NCI-H510A (cell line): ENCODE measurements around the gene LOXL1.

Experiments used
- DNase-seq: peaks from one replicate; lab custom pipeline; 2025; lab: John Stamatoyannopoulos, UW

The LOXL1 gene

GRCh38 chr15:73939138-73939537 is 12.9 kb downstream of the LOXL1 start:
- DNase-seq = no peak

DNA sequence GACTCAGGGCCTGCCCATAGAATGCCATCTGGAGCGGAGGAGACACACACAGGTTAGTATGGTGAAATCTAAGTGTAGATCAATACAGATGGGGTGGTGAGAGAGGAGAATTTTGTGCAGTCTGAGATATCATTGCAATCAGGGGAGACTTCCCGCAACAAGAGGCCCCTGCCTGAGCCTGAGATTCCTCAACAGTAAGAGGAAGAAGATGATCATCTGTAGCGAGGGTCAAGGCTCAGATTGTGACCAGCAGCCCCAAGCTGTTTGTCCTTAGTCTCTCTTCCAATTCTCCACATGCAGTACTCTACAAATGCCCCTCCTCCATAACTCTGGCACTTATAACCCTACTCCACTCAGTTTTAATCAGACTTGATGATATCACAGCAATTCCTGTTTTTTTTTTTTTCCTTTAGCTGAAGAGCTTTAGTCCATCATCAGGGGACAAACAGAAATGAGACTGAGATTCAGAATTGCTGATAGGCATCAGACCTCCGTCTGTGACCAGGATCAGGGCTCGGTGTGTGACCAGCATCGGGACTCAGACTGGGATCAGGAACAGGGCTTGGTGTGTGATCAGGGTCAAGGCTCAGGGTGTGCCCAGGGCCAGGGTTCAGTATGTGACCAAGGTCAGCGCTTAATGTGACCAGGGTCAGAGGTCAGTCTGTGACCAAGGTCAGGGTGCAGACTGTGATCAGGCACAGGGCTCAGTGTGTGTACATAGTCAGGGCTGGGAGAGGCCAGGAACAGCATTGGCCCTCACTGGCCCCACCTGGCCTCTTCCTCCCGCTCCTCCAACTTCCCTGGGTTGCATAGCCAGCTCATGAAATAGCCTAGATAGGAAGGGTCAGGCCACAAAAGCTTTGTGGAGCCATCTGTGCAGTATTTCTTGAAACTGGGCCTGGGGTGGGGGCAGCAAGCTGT is 14.1 kb downstream of the LOXL1 start:
- no peak for DNase-seq

DNA sequence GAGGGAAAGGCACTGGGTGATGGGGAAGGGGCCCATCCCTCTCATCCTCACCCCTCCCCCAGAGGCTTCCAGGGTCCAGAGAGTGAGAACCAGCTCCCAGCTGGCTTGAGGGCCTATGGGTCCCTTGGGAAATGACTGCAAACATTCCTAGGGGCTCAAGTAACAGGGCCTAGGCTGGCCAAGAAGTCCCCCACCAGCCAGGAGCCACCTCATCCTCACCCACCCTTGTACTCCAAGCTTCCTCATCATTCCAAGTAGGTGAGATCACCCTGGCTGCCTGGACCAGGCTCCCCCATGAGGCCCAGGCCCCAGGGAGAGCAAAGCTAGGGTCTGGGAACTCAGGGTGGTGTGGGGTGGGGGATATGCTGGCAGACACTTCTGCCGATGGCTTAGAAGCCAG is 14.8 kb downstream of the LOXL1 start:
- no peak for DNase-seq

DNA sequence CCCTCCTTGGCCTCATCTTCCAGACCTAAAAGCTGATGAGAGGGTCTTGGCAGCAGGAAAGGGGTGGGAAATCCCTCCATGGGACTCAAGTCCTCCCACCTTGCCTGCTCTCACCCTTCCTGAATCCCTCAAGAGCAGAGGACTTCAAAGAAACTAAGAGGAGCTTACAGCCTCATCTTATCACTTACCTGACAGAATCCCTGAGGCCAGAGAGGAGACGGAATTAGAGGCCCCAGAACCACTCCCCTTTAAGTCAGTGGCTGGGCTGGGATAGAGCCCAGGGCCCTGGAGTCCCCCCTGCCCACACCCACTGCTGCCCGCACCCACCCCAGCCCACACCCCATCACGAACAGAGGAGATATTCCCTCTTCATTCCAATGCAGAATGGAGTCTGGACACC is 15.2 kb downstream of the LOXL1 start:
- DNase-seq = no peak

DNA sequence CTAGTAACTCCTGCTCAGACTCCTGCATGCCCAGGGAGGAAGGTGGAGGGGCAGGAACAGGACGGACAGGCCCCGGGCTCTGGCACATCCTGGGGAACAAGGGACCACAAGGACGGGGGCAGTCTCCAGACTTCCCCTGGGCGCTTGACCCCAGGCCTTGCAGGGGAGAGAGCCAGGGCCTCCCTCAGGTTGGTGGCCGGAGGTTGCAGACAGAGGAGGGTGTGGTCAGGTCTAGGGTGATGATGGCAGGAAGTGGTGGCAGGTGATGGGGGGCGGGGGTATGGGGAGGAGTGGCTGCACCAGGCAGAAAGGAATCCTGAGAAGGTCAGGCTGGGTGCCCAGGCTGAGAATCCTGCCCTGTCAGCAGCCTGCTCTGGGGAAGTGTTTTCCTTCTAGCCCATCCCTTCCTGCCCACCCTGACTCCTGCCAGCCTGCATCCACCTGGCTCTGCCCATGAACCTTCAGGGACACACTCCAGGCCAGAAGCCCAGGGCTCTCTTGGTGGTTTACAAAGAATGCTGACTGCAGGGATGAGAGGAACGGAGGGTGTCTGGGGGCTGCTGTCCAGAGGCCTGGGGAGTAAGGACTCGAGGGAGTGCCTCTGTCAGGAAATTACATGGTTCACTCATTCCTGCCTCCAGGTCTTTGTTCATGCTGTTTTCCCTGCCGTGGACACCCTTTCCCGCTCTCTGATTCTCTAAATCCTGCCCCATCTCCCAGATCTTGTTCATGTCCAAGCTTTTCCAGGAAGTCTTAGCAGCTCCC is 15.8 kb downstream of the LOXL1 start:
- peak; percentile 39 for DNase-seq

- no peak for DNase-seq
These were observed 16.5 kb downstream of the LOXL1 start for GRCh38 chr15:73942751-73943270.

DNA sequence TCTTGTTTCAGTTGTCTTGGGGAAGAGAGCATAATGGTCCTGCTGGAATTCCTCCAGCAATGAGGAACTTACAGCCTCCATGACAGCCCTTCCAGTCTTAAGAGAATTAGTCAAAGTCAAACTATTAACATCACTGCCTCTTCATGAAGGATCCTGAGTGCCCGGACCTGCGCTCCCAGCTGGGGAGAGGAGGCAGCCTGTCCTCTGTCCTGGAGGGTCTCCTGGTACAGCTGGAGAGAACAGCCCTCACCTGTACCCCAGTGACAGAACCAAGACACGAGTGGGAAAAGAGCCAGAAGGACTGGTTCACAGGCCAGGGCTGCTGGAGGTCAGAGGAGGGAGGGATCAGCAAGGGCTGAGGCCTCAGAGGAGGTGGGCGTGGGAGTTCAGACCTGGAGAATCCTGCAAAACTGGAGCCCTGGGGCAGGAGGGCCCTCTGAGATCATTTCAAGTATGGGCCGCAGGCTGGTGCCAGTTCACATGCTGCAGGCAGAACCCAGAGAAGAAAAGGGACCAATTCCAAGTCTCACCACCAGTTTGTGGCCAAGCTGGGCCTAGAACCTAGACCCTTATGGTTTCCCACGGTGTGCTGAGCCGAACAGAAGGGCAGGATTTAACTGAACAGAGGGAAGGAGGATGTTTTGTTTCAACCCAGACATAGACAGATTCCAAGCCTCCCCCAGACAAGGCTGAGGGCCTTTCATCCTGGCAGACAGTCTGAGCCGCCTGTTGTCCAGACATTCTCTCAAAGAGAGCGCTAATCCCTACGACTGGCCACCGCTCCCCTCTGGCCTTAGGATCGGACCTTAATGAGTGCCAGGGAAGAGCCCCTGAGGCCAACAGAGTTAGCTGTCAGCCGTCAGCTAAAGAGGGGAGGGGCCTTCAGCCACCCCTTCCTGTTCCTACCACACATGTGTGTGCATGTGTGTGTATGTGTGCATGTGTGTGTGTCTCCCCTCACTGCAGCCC is 18.2 kb downstream of the LOXL1 start:
- no peak for DNase-seq

GRCh38 chr15:73945130-73945508 is 18.9 kb downstream of the LOXL1 start:
- no peak for DNase-seq

DNA sequence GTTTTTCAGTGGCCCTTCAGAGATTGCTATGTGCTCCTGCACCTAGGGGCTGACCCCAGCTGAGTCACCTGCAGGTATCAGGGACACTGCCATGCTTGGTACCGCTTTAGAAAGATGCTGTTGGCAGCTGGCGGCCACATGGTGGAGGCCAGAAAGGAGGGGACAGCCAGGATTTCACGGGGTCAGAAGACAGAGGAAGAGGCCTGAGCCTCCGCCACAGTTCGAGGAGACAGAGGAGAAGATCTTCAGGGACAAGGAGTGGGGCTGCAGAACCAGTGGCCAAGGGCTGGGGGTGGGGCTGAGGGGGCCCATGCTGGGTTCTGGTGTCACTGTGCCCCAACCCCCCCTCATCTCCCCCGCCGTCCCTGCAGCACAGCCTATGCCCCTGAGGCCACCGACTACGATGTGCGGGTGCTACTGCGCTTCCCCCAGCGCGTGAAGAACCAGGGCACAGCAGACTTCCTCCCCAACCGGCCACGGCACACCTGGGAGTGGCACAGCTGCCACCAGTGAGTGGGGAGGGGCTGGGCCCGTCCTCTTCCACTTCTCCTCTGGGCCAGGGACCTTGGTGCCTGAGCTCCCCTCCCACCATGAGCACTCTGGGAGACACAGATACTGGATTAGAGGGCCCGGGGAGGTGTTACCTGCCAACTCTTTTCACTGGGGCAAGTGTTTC is 19.9 kb downstream of the LOXL1 start:
- DNase-seq = no peak

DNA sequence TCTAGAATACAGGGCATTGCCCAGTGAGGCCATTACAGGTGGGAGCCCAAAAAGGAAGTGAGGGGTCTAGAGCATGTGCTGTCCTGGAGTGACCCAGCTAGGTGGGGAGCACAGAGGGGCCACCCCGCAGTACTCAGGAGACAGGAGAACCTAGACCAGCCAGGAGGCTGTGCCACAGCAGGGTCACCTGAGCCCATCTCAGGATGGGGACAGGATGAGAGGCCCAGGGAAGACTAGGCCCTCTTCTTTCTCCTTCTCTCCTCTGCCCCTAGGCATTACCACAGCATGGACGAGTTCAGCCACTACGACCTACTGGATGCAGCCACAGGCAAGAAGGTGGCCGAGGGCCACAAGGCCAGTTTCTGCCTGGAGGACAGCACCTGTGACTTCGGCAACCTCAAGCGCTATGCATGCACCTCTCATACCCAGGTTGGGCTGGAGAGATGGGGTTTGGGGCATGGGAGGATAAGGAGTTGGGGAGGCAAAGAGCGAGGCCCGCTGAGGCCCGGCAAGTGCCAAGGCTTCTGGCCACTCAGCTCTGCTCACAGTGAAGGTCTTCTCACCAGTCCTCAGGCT is 20.6 kb downstream of the LOXL1 start:
- no peak for DNase-seq

GRCh38 chr15:73947651-73948050 is 21.4 kb downstream of the LOXL1 start:
- no peak for DNase-seq

DNA sequence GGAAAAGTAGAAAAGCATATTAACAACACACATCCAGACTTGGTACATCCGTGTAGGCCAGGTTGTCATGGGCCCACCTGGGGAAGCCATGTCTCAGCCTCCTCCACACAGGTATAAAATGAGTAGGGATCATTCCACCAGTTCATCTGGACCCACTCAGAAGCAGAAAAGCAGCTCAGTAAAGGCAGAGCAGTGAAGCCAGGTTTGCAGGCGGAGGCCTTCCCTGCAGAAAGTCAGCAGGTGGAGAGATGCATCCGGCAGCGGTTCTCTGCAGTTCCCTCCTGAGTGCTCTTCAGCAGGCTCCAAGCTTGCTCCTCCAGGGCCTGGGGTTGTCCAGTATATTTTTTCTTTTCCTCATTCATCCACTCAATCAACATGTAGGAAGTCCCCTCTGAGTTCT is 22.1 kb downstream of the LOXL1 start:
- DNase-seq = no peak

DNA sequence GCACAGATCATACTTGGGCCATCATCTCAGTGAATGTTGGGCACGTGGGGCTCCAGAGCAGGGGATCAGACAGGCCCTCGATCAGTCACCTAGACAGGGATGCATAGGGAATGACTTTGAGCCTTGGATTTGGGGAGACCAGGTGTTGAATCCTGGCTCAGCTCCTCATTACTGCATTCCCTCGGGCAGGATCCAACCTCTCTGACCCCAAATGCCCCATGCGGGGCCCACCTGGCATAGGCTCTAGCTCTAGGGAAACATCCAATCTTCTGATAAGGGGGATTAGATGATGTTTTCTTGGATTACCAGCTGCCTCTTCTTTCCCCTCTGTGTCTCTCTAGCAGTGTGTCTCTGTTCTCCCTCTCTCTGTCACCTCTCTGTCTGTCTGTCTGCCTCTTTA is 22.7 kb downstream of the LOXL1 start:
- DNase-seq = no peak

DNA sequence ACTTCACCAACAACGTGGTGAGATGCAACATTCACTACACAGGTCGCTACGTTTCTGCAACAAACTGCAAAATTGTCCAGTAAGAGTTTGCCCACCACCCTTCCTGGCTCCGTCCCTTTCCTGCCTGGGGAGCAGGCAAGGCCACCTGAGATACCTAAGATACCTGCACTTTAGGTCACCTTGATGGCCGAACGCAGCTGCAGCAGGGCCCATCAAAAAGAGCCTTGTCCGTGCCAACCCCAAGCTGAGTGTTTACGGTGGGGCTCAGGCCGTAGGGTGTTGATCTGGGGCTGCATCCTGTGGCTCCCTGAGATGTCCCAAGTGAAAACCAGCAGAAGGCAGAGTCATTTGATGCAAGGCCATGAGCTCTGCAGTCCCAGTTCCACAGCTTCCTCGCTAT is 23.2 kb downstream of the LOXL1 start:
- no peak for DNase-seq

- no peak for DNase-seq
These were observed 24.2 kb downstream of the LOXL1 start for GRCh38 chr15:73950479-73950830.

DNA sequence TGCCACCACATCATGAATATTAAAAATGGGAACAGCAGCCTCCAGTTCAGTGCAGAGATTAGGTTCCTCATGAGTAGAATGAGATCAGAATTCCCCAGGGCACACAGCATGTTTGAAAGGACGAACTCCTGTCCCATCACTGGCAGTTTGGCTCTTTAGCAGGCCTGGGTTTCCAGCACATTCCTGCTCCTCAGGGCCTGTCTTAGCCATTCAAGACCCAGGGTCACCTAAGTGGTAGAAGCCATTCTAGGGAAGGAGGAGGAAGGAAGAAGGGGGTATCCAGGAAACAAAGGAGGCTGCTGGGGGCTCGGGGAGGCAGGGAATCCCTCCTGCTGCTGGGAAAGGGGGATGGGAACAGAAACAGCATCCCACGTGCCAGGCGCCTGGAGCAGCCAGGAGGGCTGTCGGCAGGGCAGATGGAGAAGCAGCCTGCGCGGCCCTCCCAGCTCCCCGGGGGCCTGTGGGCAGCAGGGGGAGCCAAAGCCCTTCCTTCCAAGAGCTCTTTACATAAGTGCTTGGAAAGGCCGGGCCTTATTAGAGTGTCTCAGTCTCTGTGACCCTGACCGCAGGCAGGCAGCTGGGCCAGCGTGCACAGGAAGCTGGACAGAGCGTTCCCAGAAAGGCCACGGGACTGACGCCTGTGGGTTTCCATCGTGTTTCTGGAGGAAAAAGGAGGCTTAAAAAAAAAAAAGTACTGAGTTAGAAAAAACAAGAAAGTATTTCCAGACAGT is 24.7 kb downstream of the LOXL1 start:
- peak; percentile 67 for DNase-seq

- DNase-seq = no peak
These were observed 25.3 kb downstream of the LOXL1 start for GRCh38 chr15:73951601-73952000.

- no peak for DNase-seq
These were observed 26.1 kb downstream of the LOXL1 start for GRCh38 chr15:73952171-73952912.

- DNase-seq = no peak
These were observed 26.9 kb downstream of the LOXL1 start for GRCh38 chr15:73952913-73953750.
